DMS53 (cell line): ENCODE results near the gene PRKN.
A peak's percentile ranks its signal among the peaks of the same experiment; 100 is the strongest.
"Not testable (repeated sequence)": the region's sequence is repeated elsewhere in the genome, so short reads cannot be mapped to it uniquely, and the experiment has no call there.

Source experiments
- DNase-seq: peaks from one replicate; lab custom pipeline; 2025; lab: John Stamatoyannopoulos, UW

Gene PRKN

DNA sequence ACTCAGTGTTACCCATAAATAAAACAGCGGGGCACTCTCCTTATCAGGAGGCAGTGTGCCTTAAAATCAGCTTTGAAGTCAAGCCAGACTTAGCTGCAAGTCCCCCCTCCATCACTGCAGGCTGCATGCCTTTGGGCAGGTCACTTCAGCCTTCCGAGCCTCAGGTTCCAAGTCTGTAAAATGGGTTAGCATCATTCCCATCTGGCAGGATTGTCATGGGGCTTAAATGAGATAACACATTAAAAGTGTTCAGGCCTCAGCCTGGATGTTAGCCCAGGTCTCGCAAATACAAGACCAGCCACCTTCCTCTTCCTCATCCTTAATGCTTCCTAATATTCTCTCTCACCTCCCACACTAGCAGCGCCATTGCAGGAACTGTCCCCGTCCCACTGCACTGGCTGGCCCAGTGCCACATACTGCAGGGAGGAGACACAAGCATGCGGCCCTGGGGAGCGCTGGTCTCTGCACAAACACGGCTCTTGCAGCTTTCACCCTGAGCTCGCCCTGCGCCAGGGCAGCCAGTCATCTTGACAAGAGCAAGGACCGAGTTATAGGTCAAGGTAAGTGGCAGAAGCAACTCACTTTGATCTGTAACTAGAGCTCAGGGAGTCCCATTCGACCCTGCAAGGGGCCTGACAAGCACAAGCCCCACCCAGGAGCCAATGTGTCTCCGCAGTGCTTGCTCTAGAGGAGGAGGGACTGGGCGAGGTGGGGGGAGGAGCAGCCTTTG is 889.1 kb downstream of the PRKN start:
- DNase-seq = no peak

GRCh38 chr6:161837854-161838253 is 889.7 kb downstream of the PRKN start:
- DNase-seq = no peak

- no peak for DNase-seq
These were observed 890.2 kb downstream of the PRKN start for GRCh38 chr6:161837449-161837735.

GRCh38 chr6:161836643-161837448 is 890.7 kb downstream of the PRKN start:
- DNase-seq = peak; percentile 22

- DNase-seq = no peak
These were observed 891.9 kb downstream of the PRKN start for GRCh38 chr6:161835500-161836215.

GRCh38 chr6:161834426-161834825 is 893.1 kb downstream of the PRKN start:
- DNase-seq = no peak

- DNase-seq = no peak
These were observed 894.3 kb downstream of the PRKN start for GRCh38 chr6:161833099-161833860.

GRCh38 chr6:161832622-161833021 is 894.9 kb downstream of the PRKN start:
- no peak for DNase-seq

DNA sequence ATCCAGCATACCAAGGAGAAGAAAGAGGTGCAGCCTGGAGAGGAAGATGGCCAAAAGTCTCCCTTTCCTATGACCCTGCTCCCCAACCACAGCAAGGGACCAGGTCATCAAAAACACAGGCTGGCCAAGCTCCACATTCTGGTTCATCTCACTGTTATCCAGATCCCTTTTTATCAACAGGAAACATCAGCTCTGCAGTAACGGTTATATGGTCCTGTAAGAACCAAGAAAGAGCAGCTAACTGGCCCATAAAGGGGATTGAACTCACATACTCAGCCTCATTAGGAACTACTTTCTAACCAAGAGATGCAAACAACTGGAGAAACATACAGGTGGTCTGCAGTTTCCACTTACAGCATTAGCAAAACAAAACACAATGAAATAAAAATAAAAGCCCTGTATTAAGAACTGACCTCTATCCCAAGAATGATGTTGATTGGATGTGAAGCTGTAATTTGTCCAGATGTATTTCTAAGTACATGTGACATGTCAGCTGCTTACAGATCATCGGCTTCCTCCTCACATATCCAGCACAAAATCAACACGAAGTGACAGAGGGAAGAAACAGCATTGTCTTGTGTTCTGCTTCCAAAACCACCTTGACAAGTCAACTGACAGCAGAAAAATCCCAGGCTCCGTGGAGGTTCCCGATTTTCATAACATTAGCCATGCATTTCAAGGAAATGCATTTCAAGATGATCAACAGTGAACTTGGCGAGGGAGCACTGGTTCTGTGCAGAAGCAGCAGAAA is 896.5 kb downstream of the PRKN start:
- no peak for DNase-seq

DNA sequence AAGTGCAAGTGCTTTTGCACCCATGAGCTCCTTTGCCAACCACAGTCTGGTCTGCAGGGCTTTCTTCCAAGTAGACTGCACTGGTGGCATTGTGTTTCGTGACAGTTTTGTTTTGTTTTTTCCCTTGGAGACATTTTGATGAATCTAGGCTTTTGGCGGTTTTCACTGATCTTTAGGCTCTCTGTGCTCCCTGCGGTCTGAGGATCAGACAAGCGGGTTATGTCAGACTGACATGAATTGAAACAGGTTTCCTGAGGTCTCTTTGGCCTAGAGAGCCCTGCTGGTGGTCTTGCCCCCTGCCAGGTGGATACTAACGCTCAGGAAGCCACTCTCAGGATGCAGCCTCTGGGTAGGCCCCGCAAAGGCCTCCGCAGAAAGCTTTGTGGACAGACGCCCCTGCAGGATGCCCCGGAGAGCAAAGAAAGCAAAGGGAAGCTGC is 898.3 kb downstream of the PRKN start:
- DNase-seq = no peak

DNA sequence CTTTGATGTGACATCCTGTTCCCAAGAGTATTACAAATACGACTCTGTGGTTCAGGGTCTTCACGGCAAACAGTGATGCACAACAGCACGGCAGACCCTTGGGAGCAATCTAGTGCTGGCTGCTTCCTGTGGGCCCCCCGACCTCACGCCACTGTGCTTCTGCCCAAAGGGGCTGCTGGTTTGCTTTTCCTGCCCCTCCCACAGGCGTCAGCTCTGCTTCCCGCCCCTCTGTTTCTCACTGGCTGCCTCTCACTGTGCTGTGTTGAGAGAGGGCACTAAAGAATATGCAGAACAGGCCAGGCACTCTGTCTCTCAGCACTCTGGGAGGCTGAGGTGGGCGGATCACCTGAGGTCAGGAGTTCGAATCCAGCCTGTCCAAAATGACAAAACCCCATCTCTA is 899.2 kb downstream of the PRKN start:
- no peak for DNase-seq

DNA sequence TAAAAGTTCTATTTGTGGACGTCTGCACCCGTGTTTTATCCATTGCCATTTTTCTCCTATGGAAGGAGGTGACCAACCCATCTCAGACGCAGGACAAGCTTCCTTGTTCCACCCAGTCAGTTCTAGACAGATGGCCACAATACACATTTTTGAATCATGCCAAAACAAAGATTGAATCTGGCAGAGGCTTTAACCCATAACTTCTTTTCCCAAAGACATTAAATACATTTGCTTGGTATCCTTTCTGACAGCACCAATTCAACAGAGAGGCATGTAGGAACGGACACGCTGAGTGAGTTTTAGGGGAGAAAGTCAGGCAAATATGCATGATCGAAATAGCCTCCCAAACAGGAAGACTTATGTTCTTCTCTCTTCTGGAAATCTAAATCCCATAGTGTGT is 901.1 kb downstream of the PRKN start:
- DNase-seq = no peak

DNA sequence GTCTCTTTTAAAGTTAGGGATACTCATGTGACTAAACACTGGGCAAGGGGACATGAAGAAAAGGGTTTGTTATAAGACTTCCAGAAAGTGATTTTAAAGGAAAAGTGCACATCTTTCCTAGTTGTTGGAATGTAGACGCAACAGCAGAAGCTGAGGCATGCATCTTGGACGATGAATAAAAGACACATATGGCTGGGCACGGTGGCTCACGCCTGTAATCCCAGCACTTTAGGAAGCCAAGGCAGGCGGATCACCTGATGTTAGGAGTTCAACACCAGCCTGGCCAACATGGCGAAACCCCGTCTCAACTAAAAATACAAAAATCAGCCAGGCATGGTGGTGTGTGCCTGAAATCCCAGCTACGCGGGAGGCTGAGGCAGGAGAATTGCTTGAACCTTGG is 905.4 kb downstream of the PRKN start:
- not testable (repeated sequence) for DNase-seq

DNA sequence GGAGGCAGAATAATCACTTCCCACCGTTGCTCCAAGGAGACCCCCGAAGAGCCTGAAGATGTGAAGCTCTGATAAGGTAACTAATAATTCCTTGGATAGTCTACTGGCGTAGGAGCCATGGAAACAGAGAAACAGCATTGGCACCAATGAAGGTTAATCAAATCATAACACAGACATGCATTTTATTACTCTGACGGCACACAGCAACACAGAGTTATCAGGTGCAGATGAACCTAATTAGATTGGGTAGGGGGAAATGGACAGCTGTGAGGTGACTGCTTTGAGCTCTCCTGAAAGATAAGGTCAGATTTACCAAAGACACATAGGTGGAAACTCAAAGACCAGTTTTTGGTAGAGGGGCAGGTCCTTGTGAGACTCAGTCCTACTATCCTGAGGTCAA is 909.7 kb downstream of the PRKN start:
- no peak for DNase-seq

GRCh38 chr6:161815965-161816364 is 911.6 kb downstream of the PRKN start:
- DNase-seq = no peak

- DNase-seq = no peak
These were observed 914.4 kb downstream of the PRKN start for GRCh38 chr6:161813156-161813555.

DNA sequence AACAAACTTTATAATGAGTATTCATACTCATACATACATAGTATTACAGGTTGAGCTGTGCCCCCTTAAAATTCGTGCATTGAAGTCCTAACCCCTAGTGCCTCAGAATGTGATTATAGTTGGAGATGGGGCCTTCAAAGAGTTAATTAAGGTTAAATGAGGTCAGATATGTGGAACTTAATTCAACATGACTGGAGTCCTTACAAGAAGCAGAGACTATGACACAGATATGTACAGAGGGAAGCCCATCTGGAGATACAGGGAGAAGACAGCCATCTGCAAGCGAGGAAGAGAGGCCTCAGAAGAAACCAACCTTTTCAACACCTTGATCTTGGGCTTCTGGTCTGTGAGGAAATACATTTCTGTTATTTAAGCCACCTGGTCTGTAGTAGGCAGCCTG is 917.6 kb downstream of the PRKN start:
- DNase-seq = no peak

GRCh38 chr6:161804838-161805237 is 922.7 kb downstream of the PRKN start:
- no peak for DNase-seq

DNA sequence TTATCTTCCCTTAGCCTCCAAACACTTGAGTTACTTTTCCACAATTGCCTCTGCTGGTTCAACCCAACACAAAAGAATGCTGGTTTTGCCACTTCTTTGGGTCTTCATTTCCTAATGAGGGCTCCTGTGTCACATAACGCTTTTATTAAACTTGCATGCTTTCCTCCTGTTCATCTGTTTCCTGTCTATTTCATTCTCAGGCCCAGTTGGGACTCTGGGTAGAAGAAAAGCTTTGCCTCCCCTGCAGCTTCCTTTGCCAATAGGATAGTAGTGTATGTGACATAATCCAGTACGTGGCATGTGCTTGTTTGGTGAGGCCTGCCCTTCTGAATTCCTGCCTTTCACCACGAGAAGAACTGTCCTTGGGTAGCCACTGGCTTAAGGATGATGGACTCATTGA is 924.4 kb downstream of the PRKN start:
- no peak for DNase-seq

GRCh38 chr6:161802231-161802630 is 925.3 kb downstream of the PRKN start:
- no peak for DNase-seq

DNA sequence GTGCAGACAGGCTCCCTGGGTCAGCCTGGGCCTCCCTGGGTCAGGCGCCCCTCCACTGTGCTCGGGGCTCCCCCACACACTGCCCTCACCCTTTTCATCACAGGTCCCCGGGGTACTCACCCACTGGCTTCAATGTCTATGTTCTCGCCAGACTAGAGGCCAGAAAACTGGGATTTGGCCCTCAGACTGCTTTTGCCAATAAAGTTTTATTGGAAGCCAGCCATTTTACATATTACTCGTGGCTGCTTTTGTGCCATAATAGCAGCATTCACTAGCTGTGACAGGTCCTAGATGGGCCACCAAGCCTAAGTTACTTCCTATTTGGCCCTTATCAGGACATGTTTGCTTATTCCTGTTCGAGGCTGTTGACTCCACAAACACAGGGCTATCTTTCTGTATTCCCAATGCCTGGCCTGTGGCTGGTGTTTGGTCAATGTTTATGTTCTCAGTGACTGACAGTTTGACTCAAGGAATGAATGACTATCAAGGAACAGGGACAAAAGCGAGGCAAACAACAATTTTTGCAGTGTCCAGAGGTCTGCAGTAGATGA is 928.6 kb downstream of the PRKN start:
- DNase-seq = no peak
